K562 (cell line): ENCODE results near the gene FAM240A. TPM values are rescaled to one million over a fixed set of nuclear protein-coding genes. Genes with fewer than 3 reads are reported as not detected.

ENCODE experiments used
- ATAC-seq: fragments of 200-7000 bp; cut with Tn5 transposase; 3 replicates; pipeline ENCODE4 v1.9.1; 2020; ENCODE audit warnings: moderate library complexity
- BruUV-seq: library from RNA; stranded (reverse); fragments of 400-500 nt; replicated peaks from 2 replicates; lab custom pipeline; 2021; lab: Mats Ljungman, UMichigan
- CTCF ChIA-PET: fragments of 300-600 bp; formaldehyde crosslinking; extraction: SDS; loops from one replicate; lab custom pipeline; 2021; ENCODE audit warnings: low intra/inter-chr PET ratio; lab: Yijun Ruan, JAX
- POLR2A ChIA-PET: fragments of 300-600, 350-650 bp; sonication (Branson Sonifier 250); formaldehyde crosslinking; extraction: SDS; loops from one replicate; lab custom pipeline; 2021; ENCODE audit warnings: antibody characterized with exemption, inconsistent platforms; lab: Yijun Ruan, JAX
- DNase-seq, 4 experiments: peaks; one replicate each; pipeline versions ENCODE4 v3.0.0 to v3.0.0-alpha.2; 2011 to 2018; ENCODE audit warnings: low spot score in 3 of 4, mixed read lengths in 3 of 4; ENCODE audit errors: extremely low read depth in 1 of 4
- FAIRE-seq: peaks from 2 replicates; lab custom pipeline; 2011; peaks lifted over from hg19 to GRCh38; lab: Jason Lieb, UNC
- H2AFZ ChIP-seq: 2 replicates; pipeline ENCODE4 v1.6.0; 2011; ENCODE audit warnings: low read depth, low read length, control low read depth, inconsistent platforms
- H3K27ac ChIP-seq: fragments of 200-600 bp; 3 replicates; pipeline ENCODE4 v1.8.0; 2011; ENCODE audit warnings: low read depth, mild to moderate bottlenecking, control low read depth, inconsistent platforms, low read length, moderate library complexity, mixed read lengths; ENCODE audit errors: extremely low read depth
- H3K27me3 ChIP-seq, 2 experiments: fragments of 300-600 bp in 1 of 2; 2 replicates in 1 of 2; 3 replicates in 1 of 2; pipeline versions ENCODE4 v1.6.0 to v1.8.0; 2011; ENCODE audit warnings: inconsistent platforms in 2 of 2, low read length in 2 of 2, mild to moderate bottlenecking in 1 of 2, mixed read lengths in 1 of 2, moderate library complexity in 1 of 2; ENCODE audit not compliant: control insufficient read depth in 2 of 2, insufficient read depth in 2 of 2
- H3K36me3 ChIP-seq: fragments of 300-600 bp; 3 replicates; pipeline ENCODE4 v1.8.0; 2011; ENCODE audit warnings: mild to moderate bottlenecking, low read length, inconsistent platforms; ENCODE audit not compliant: control insufficient read depth, insufficient read depth
- H3K4me1 ChIP-seq, 2 experiments: fragments of 200-600 bp in 1 of 2; replicated peaks in 1 of 2; 2 replicates in 1 of 2; 3 replicates in 1 of 2; pipeline versions ENCODE4 v1.5.1 to v1.8.0; 2011; ENCODE audit warnings: inconsistent platforms in 2 of 2, low read length in 2 of 2, mild to moderate bottlenecking in 1 of 2, mixed read lengths in 1 of 2, moderate library complexity in 1 of 2; ENCODE audit not compliant: control insufficient read depth in 2 of 2, insufficient read depth in 2 of 2
- H3K4me2 ChIP-seq: 2 replicates; pipeline ENCODE4 v1.6.1; 2011; ENCODE audit warnings: low read length, control low read depth, inconsistent platforms, mixed read lengths; ENCODE audit not compliant: insufficient read depth
- H3K4me3 ChIP-seq: fragments of 200-600 bp; sonication (generic), shearing (Covaris generic); 2 replicates; pipeline ENCODE4 v1.5.1; 2016; ENCODE audit warnings: control low read depth, inconsistent platforms
- H3K79me2 ChIP-seq: fragments of 200-600 bp; 3 replicates; pipeline ENCODE4 v1.8.0; 2011; ENCODE audit warnings: low read length, inconsistent platforms; ENCODE audit not compliant: control insufficient read depth, insufficient read depth
- H3K9ac ChIP-seq, 2 experiments: 2 replicates each; pipeline versions ENCODE4 v1.6.0 to v1.6.1; 2011; ENCODE audit warnings: low read depth in 2 of 2, low read length in 2 of 2, control low read depth in 1 of 2, inconsistent platforms in 1 of 2, mild to moderate bottlenecking in 1 of 2, mixed read lengths in 1 of 2; ENCODE audit not compliant: insufficient read depth in 1 of 2
- H3K9me1 ChIP-seq: one replicate; pipeline ENCODE4 v1.6.0; 2011; ENCODE audit warnings: inconsistent platforms, mild to moderate bottlenecking, low read length, moderate library complexity; ENCODE audit not compliant: control insufficient read depth, insufficient read depth
- H3K9me3 ChIP-seq: replicated peaks from 2 replicates; pipeline ENCODE4 v1.5.1; 2011; ENCODE audit warnings: low read depth, low read length, inconsistent platforms; ENCODE audit not compliant: control insufficient read depth, insufficient read depth
- H4K20me1 ChIP-seq: replicated peaks from 2 replicates; pipeline ENCODE4 v1.6.1; 2011; ENCODE audit warnings: low read length, inconsistent platforms, mixed read lengths; ENCODE audit not compliant: control insufficient read depth, insufficient read depth
- BCL6 ChIP-seq: fragments of 250-450 bp; sonication (Bioruptor Pico); IDR thresholded peaks from 2 replicates; pipeline ENCODE4 v1.4.0; 2020
- EWSR1 ChIP-seq: fragments of 450-650 bp; IDR thresholded peaks from 2 replicates; pipeline ENCODE4 v1.6.1; 2018; ENCODE audit warnings: borderline replicate concordance, mild to moderate bottlenecking, low read depth, moderate library complexity; ENCODE audit not compliant: partially characterized antibody
- MTF1 ChIP-seq: fragments of 250-450 bp; sonication (Bioruptor Pico); IDR thresholded peaks from 2 replicates; pipeline ENCODE4 v1.9.0; 2021; ENCODE audit warnings: moderate library complexity, mild to moderate bottlenecking, inconsistent platforms, borderline replicate concordance
- NFE2 ChIP-seq: IDR thresholded peaks from 2 replicates; pipeline ENCODE4 v1.6.1; 2014; ENCODE audit warnings: antibody characterized with exemption, low read depth
- SETDB1 ChIP-seq: IDR thresholded peaks from one replicate; pipeline ENCODE4 v1.6.1; 2012; ENCODE audit warnings: low read length, control low read depth, inconsistent platforms
- SMARCE1 ChIP-seq: fragments of 450-650 bp; IDR thresholded peaks from 2 replicates; pipeline ENCODE4 v1.7.1; 2016; ENCODE audit warnings: mild to moderate bottlenecking
- ZNF184 ChIP-seq: sonication (generic); formaldehyde crosslinking; IDR thresholded peaks from 2 replicates; pipeline ENCODE4 v1.5.0; 2020; ENCODE audit warnings: missing genetic modification reagents
- ZNF644 ChIP-seq: fragments of 200-800 bp; sonication (Bioruptor generic); IDR thresholded peaks from 2 replicates; pipeline ENCODE4 v1.6.1; 2016; ENCODE audit warnings: low read depth, missing genetic modification characterization, missing compliant biosample characterization
- WGBS: fragments of 100-300 bp; shearing (Covaris generic); methylation state at CpG from one replicate; pipeline ENCODE4 v1.1.6; 2016; ENCODE audit warnings: low coverage, mixed read lengths; ENCODE audit not compliant: insufficient coverage; ENCODE audit errors: missing lambda C conversion rate; 5-methylcytosine and 5-hydroxymethylcytosine counted together
- in situ Hi-C: fragments of 300-500 bp; cut with MboI; formaldehyde crosslinking; loops from 4 replicates; pipeline ENCODE4 v1.15.0; 2018; ENCODE audit warnings: inconsistent platforms, mixed read lengths
- intact Hi-C: fragments of 100-400 bp; cut with micrococcal nuclease; formaldehyde crosslinking; loops from 2 replicates; pipeline ENCODE4 v1.14.2; 2022
- polyA plus RNA-seq, 8 experiments: library from polyadenylated mRNA; depleted of rRNA in 4 of 8; stranded (reverse) in 5 of 8; unstranded in 3 of 8; fragments of >200 nt; fragmentation: Nextera tagmentation in 2 of 8; fragmentation: Illumina TruSeq in 1 of 8; extraction: Ambion mirVana in 2 of 8; extraction: Trizol in 1 of 8; gene quantifications; 2 replicates each; pipeline versions ENCODE4 v1.2.1 to v1.2.3, GENCODE V29; 2011 to 2014; ENCODE audit warnings: inconsistent platforms in 1 of 8, missing spikeins in 1 of 8
- total RNA-seq, 7 experiments: library from RNA; depleted of rRNA in 6 of 7; stranded (reverse); fragments of >200 nt in 6 of 7; fragmentation: Illumina TruSeq in 2 of 7; extraction: Trizol in 2 of 7; gene quantifications; 2 replicates each; pipeline versions ENCODE4 v1.2.1 to v1.2.3, GENCODE V29; 2011 to 2021; ENCODE audit warnings: low replicate concordance in 1 of 7
- TF ChIP-seq, protein P1 (sequence below), 2 experiments: fragments of 450-650 bp in 1 of 2; sonication (generic) in 1 of 2; formaldehyde crosslinking; conservative IDR thresholded peaks; 2 replicates each; pipeline versions ENCODE4 v1.4.0 to v1.8.1; 2020 to 2022; ENCODE audit warnings: mild to moderate bottlenecking in 1 of 2, missing genetic modification reagents in 1 of 2

Gene FAM240A
- total and polyA plus RNA-seq, 9 of the 15 experiments (the other 6 are each of a cell fraction or from before 2014, with no cell fraction given): not detected

DNA sequence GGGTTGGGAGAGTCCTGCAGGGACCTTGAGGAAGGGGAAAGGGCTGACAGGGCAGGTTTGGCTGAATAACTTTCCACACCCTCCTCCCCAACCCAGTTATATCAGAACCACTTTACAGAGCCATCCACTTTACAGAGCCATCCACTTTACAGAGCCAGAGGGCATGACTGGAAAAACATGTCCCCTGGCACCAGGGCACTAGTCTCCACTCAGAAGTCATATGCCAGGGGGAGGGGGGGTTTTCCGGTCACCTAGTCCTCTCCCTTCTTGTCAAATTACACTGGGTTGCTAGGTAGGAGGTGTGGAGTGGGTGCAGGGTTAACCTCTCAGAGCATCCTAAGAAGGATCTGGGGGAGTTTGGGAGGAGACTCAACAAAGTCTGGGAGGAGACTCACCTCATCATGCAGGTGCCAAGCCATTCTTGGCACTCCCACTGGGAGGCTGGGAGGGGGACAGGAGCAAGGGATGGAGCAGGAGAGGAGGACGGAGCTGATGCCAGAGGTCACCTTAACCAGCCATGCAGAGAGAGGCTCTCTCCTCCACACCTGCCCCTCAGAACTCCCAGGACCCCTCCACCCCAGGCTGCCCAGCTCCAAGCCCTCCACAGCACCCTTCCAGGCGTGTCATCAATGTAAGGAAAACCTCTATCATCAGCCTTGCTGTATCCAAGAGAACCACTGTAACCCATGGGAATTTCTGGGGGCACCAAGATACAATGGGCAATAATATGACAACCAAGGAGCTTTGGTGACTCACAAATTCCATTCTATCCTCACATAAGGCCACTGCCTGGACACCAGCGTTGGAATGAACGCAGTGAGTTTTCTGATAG, 47.9 kb upstream of the FAM240A start:
- FAIRE-seq: no peak
- no peak overlapping the region for H3K4me3 ChIP-seq
- no peaks in the 10 kb centered on the region for H3K79me2 ChIP-seq
- ATAC-seq: no peak
- no peaks in the 10 kb centered on the region for H3K9me3 ChIP-seq
- H3K27ac ChIP-seq: no peak overlapping the region
- H3K36me3 ChIP-seq: no peaks in the 10 kb centered on the region
- H3K9me1 ChIP-seq: no peaks in the 10 kb centered on the region
- H3K27me3 ChIP-seq: peaks cover 19 to 29% of the 10 kb centered on the region in 2 experiments
- WGBS: 6% methylated on average over 4 of the region's 5 CpGs
- intact Hi-C loops: no loop called here
- TF ChIP-seq BCL6 (CRISPR knock-in tag): no peak
- no peak for TF ChIP-seq MTF1 (CRISPR knock-in tag)
- TF ChIP-seq, protein P1, sequence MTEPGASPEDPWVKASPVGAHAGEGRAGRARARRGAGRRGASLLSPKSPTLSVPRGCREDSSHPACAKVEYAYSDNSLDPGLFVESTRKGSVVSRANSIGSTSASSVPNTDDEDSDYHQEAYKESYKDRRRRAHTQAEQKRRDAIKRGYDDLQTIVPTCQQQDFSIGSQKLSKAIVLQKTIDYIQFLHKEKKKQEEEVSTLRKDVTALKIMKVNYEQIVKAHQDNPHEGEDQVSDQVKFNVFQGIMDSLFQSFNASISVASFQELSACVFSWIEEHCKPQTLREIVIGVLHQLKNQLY (CRISPR knock-in tag; conservative IDR thresholded peaks at IDR 0.05): no peak
- TF ChIP-seq SETDB1: no peak
- no peak for TF ChIP-seq ZNF644 (tag)
- no peak for TF ChIP-seq SMARCE1
- no peak for TF ChIP-seq NFE2
- no peak for TF ChIP-seq ZNF184 (CRISPR knock-in tag)
- no peak for TF ChIP-seq EWSR1
- POLR2A ChIA-PET: no interaction called here
- no peaks in the 10 kb centered on the region for H4K20me1 ChIP-seq
- H3K4me1 ChIP-seq: peaks cover 0 to 11% of the 10 kb centered on the region in 2 experiments; a peak in 4 of 5 replicates
- in situ Hi-C loops: no loop called here
- no peak overlapping the region for H3K9ac ChIP-seq
- no peak overlapping the region for H2AFZ ChIP-seq
- CTCF ChIA-PET: interaction anchor here (0.8 kb wide), 1 partner anchor 75 kb away, joined by 3 read pairs; no protein-coding TSS in a partner anchor
- no TSS peak for BruUV-seq
- DNase-seq: no peak
- H3K4me2 ChIP-seq: no peak overlapping the region
